OCI-LY7 (cell line): ENCODE data around the gene MT1A. TPM values are rescaled to one million over a fixed set of nuclear protein-coding genes. Genes with fewer than 3 reads are reported as not detected.

Experiments
- BruUV-seq: library from RNA; stranded (reverse); fragments of 400-500 nt; replicated peaks from 2 replicates; lab custom pipeline; 2021; lab: Mats Ljungman, UMichigan
- CTCF ChIA-PET: fragments of 300-600 bp; sonication (Branson Sonifier 250); formaldehyde crosslinking; loops from one replicate; lab custom pipeline; 2022; ENCODE audit warnings: antibody characterized with exemption; ENCODE audit not compliant: unreplicated experiment; lab: Charles Lee
- POLR2A ChIA-PET: fragments of 300-600 bp; sonication (Branson Sonifier 250); formaldehyde crosslinking; loops from one replicate; lab custom pipeline; 2022; ENCODE audit warnings: antibody characterized with exemption; lab: Charles Lee
- DNase-seq: peaks from one replicate; pipeline ENCODE4 v3.0.0-alpha.2; 2015; ENCODE audit warnings: low spot score
- H2AFZ ChIP-seq: fragments of 200-600 bp; sonication (generic), shearing (Covaris generic); 2 replicates; pipeline ENCODE4 v1.6.1; 2014; ENCODE audit warnings: mild to moderate bottlenecking, antibody characterized with exemption, low read length, moderate library complexity
- H3K27ac ChIP-seq: fragments of 200-600 bp; sonication (generic); 2 replicates; pipeline ENCODE4 v1.5.1; 2014; ENCODE audit warnings: mixed run types, low read depth, mild to moderate bottlenecking, moderate library complexity, low read length, inconsistent platforms; ENCODE audit not compliant: poor library complexity, severe bottlenecking
- H3K36me3 ChIP-seq: fragments of 200-600 bp; sonication (generic); 2 replicates; pipeline ENCODE4 v1.6.1; 2014; ENCODE audit warnings: mild to moderate bottlenecking, antibody characterized with exemption, low read length, moderate library complexity, mixed read lengths; ENCODE audit not compliant: insufficient read depth
- H3K4me1 ChIP-seq: fragments of 200-600 bp; sonication (generic); 2 replicates; pipeline ENCODE4 v1.5.1; 2014; ENCODE audit warnings: mild to moderate bottlenecking, low read length; ENCODE audit not compliant: insufficient read depth, poor library complexity, severe bottlenecking
- H3K4me2 ChIP-seq: fragments of 200-600 bp; sonication (generic); 2 replicates; pipeline ENCODE4 v1.6.1; 2014; ENCODE audit warnings: mild to moderate bottlenecking, low read length
- H3K4me3 ChIP-seq: fragments of 200-600 bp; sonication (generic); 2 replicates; pipeline ENCODE4 v1.5.1; 2014; ENCODE audit warnings: mild to moderate bottlenecking, low read depth, low read length; ENCODE audit not compliant: poor library complexity, severe bottlenecking
- H3K79me2 ChIP-seq: fragments of 200-600 bp; sonication (generic); 2 replicates; pipeline ENCODE4 v1.6.1; 2016; ENCODE audit warnings: low read depth, mild to moderate bottlenecking, low read length, moderate library complexity, mixed read lengths; ENCODE audit not compliant: insufficient read depth
- H3K9me2 ChIP-seq: fragments of 200-600 bp; sonication (generic); 2 replicates; pipeline ENCODE4 v1.6.1; 2016; ENCODE audit warnings: mild to moderate bottlenecking, low read length, mixed read lengths; ENCODE audit not compliant: insufficient read depth
- H3K9me3 ChIP-seq: fragments of 200-600 bp; sonication (generic); 2 replicates; pipeline ENCODE4 v1.6.1; 2014; ENCODE audit warnings: mild to moderate bottlenecking, mixed run types, low read length, mixed read lengths
- H4K20me1 ChIP-seq: fragments of 200-600 bp; sonication (generic); 2 replicates; pipeline ENCODE4 v1.6.1; 2014; ENCODE audit warnings: mild to moderate bottlenecking, antibody characterized with exemption, low read length, moderate library complexity, mixed read lengths; ENCODE audit not compliant: insufficient read depth
- EZH2phosphoT487 ChIP-seq: fragments of 200-600 bp; sonication (generic); IDR thresholded peaks from 2 replicates; pipeline ENCODE4 v1.6.1; 2018; ENCODE audit warnings: low read depth, borderline replicate concordance, mild to moderate bottlenecking, mixed run types, antibody characterized with exemption, low read length, moderate library complexity, mixed read lengths
- intact Hi-C: fragments of 100-400 bp; cut with micrococcal nuclease; formaldehyde crosslinking; loops from one replicate; pipeline ENCODE4 v1.10.0; 2022; ENCODE audit not compliant: unreplicated experiment
- total RNA-seq, 2 experiments: library from RNA; depleted of rRNA in 1 of 2; stranded (reverse); fragments of >200 nt in 1 of 2; shearing (Covaris generic) in 1 of 2; gene quantifications; 2 replicates each; pipeline ENCODE4 v1.2.3, GENCODE V29; 2014 to 2022
- TF ChIP-seq, protein P1 (sequence below): fragments of 200-600 bp; sonication (generic); conservative IDR thresholded peaks from 2 replicates; pipeline ENCODE4 v1.5.1; 2014; ENCODE audit warnings: mild to moderate bottlenecking, antibody characterized with exemption, low read length, moderate library complexity, mixed read lengths

The MT1A gene
- total RNA-seq, 2 experiments from 2014 or later: not detected

DNA sequence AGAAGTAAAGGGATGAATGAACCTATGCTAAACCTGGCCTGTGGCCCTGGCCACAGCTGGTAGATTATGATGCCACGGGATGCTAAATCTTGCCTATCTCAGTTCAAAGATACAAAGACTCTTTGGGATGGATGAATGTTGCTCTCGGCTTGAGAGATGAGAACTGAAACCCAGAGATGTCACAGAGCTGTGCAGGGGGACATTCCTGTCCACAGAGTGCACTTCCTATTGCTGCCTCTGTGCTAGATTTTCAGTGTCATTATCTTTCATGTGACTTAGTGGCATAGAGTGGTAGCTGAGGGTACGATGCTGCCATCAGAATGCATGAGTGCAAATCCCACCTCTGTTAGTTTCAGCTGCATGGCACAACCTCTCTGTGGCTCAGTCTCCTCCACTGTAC is 8.3 kb upstream of the MT1A start:
- TF ChIP-seq, protein P1, sequence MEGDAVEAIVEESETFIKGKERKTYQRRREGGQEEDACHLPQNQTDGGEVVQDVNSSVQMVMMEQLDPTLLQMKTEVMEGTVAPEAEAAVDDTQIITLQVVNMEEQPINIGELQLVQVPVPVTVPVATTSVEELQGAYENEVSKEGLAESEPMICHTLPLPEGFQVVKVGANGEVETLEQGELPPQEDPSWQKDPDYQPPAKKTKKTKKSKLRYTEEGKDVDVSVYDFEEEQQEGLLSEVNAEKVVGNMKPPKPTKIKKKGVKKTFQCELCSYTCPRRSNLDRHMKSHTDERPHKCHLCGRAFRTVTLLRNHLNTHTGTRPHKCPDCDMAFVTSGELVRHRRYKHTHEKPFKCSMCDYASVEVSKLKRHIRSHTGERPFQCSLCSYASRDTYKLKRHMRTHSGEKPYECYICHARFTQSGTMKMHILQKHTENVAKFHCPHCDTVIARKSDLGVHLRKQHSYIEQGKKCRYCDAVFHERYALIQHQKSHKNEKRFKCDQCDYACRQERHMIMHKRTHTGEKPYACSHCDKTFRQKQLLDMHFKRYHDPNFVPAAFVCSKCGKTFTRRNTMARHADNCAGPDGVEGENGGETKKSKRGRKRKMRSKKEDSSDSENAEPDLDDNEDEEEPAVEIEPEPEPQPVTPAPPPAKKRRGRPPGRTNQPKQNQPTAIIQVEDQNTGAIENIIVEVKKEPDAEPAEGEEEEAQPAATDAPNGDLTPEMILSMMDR: peak; percentile 19; the same call in 1 of the 2 replicates
- no peak for TF ChIP-seq EZH2phosphoT487
- ChIA-PET CTCF (interaction anchor here (0.9 kb wide), 1 partner anchor 25 kb away, joined by 5 read pairs; no protein-coding TSS in a partner anchor), POLR2A (interaction anchor here (0.9 kb wide), 1 partner anchor 18 kb away, joined by 5 read pairs; no protein-coding TSS in a partner anchor)
- Histone ChIP-seq H4K20me1 (no peaks in the 10 kb centered on the region), H3K4me1 (peaks cover 9% of the 10 kb centered on the region), H3K9me3 (no peaks in the 10 kb centered on the region), H3K27ac (no peak overlapping the region), H3K4me3 (no peak overlapping the region), H3K36me3 (no peaks in the 10 kb centered on the region), H3K4me2 (peak overlapping the region; percentile 13; the same call in 1 of the 2 replicates), H3K9me2 (no peaks in the 10 kb centered on the region), H3K79me2 (no peaks in the 10 kb centered on the region), H2AFZ (no peak overlapping the region)
- BruUV-seq: no TSS peak
- DNase-seq: peak; percentile 66
- intact Hi-C loops: no loop called here

DNA sequence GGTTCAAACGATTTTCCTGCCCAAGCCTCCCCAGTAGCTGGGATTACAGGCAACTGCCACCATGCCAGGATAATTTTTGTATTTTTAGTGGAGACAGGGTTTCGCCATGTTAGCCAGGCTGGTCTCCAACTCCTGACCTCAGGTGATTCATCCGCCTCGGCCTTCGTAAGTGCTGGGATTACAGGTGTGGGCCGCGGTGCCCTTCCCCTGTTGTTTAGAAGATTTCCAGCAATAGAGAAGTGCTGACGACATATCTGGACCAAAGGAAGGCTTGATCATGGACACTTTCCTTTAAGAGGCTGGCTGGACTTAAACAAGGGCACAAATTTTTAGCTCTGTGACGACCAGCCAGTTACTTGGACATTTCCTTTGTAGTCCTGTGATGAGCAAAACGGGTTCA is 7.3 kb upstream of the MT1A start:
- Histone ChIP-seq H3K9me2 (no peaks in the 10 kb centered on the region), H3K4me1 (peaks cover 9% of the 10 kb centered on the region), H3K4me2 (no peak overlapping the region), H3K4me3 (no peak overlapping the region), H3K9me3 (no peaks in the 10 kb centered on the region), H2AFZ (no peak overlapping the region), H4K20me1 (no peaks in the 10 kb centered on the region), H3K27ac (no peak overlapping the region), H3K36me3 (no peaks in the 10 kb centered on the region), H3K79me2 (no peaks in the 10 kb centered on the region)
- DNase-seq: no peak
- ChIA-PET POLR2A (interaction anchor here (0.6 kb wide), 1 partner anchor 511 kb away, joined by 3 read pairs; no protein-coding TSS in a partner anchor), CTCF (no interaction called here)
- TF ChIP-seq, protein P1: no peak
- TF ChIP-seq EZH2phosphoT487: no peak
- intact Hi-C loops: no loop called here
- no TSS peak for BruUV-seq

DNA sequence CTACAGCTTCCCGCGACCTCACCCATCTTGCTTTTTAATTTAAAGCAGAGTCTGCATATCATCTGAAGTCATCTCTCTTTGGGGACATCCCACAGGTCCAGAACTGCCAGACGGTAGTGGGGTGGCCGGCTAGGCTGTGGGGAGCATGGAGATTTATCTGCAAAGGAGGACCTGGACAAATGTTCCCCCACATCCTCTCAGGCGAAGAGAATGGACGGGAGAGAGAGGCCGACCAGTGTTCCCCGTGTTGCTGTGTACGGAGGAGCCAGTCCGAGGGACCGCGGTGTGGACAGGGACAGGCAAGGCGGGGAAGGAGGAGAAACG is 6.7 kb upstream of the MT1A start:
- Histone ChIP-seq H3K79me2 (no peaks in the 10 kb centered on the region), H2AFZ (no peak overlapping the region), H3K27ac (no peak overlapping the region), H3K36me3 (no peaks in the 10 kb centered on the region), H3K9me3 (no peaks in the 10 kb centered on the region), H4K20me1 (no peaks in the 10 kb centered on the region), H3K4me3 (no peak overlapping the region), H3K4me1 (peaks cover 9% of the 10 kb centered on the region), H3K4me2 (no peak overlapping the region), H3K9me2 (no peaks in the 10 kb centered on the region)
- ChIA-PET POLR2A (interaction anchor here (0.6 kb wide), 1 partner anchor 510 kb away, joined by 3 read pairs; no protein-coding TSS in a partner anchor), CTCF (no interaction called here)
- TF ChIP-seq, protein P1: no peak
- no peak for TF ChIP-seq EZH2phosphoT487
- DNase-seq: no peak
- intact Hi-C loops: no loop called here
- BruUV-seq: no TSS peak
